Fibroblast of lung (primary cell): ENCODE data around the gene ACSF2.

Experiments used
- EZH2 ChIP-seq: IDR thresholded peaks from 2 replicates; pipeline ENCODE4 v1.5.1; 2012; ENCODE audit warnings: low read length, control low read depth, mild to moderate bottlenecking; ENCODE audit errors: missing control alignments
- TF ChIP-seq, protein P1 (sequence below), 2 donors: IDR thresholded peaks in 1 of 2; conservative IDR thresholded peaks in 1 of 2; 1 replicate in 1 of 2; 2 replicates in 1 of 2; pipeline ENCODE4 v1.5.1; 2011 to 2012; ENCODE audit warnings: low read length in 2 of 2, control low read depth in 1 of 2, inconsistent platforms in 1 of 2, low read depth in 1 of 2, mild to moderate bottlenecking in 1 of 2

DNA sequence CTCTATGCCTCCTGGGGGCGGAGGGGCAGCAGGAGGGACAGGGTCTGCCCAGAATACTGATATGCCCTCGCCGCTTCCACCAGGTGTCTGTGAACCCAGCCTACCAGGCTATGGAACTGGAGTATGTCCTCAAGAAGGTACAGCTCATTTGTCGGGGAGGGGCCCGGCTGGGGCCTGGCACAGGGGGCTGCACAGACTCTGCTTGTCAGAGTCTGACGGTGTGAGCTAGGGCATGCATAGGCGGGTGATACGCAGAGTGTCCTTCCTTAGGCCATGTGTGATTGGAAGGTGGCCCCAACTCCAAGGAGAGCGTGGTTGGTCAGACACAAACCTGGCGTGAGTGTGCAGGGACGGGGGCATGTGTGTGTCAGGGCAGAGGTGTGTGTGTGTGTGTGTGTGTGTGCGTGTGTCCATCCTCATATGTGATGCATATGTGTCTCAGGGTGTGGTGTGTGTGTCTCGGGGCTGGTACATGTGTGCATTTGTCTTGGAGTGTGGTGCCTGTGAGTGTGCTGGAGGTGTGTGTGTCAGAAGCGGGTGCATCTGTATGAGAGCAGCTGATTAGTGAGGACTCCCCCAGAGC lies 35.6 kb downstream of the ACSF2 start:
- TF ChIP-seq, protein P1, sequence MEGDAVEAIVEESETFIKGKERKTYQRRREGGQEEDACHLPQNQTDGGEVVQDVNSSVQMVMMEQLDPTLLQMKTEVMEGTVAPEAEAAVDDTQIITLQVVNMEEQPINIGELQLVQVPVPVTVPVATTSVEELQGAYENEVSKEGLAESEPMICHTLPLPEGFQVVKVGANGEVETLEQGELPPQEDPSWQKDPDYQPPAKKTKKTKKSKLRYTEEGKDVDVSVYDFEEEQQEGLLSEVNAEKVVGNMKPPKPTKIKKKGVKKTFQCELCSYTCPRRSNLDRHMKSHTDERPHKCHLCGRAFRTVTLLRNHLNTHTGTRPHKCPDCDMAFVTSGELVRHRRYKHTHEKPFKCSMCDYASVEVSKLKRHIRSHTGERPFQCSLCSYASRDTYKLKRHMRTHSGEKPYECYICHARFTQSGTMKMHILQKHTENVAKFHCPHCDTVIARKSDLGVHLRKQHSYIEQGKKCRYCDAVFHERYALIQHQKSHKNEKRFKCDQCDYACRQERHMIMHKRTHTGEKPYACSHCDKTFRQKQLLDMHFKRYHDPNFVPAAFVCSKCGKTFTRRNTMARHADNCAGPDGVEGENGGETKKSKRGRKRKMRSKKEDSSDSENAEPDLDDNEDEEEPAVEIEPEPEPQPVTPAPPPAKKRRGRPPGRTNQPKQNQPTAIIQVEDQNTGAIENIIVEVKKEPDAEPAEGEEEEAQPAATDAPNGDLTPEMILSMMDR (conservative IDR thresholded peaks at IDR 0.05 in 1 of 2, IDR thresholded peaks at IDR 0.05 in 1 of 2; ENCODE audit: low read depth in 1 of 2, low read length in 2 of 2), result no peak
- no peak for TF ChIP-seq EZH2
